Measurements from ENCODE around the gene DTD1. TPM values are rescaled to one million over a fixed set of nuclear protein-coding genes. Genes with fewer than 3 reads are reported as not detected.

The DTD1 gene
- total RNA-seq, 1 experiment from 2014 or later: 16.6 TPM

DNA sequence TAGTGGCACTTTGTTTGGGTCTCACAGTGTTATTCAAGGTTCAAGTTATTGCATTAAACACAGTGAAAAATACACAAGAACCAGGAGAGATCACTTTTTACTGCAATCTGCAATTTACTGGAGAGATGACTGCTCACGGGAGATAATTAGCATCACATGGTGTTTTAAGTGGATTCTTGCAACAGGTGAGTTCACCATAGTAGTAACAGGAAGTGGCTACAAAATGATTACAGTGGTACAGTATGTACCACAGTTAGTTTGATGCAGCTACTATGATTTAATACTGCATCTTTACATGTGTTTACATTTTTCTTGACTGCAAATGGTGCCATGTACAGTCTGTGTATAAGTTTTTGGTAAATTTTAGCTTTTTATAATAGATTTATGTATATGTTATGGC lies 129.2 kb downstream of the DTD1 start:
- no peaks in the 10 kb centered on the region for H3K9me3 ChIP-seq (ENCODE audit: low read depth, low read length, poor library complexity, severe bottlenecking)
- ChIA-PET CTCF (no interaction called here), POLR2A (ENCODE audit: low non-redundant PET) (no interaction called here)
- no peak for TF ChIP-seq EZH2 (IDR thresholded peaks at IDR 0.05; ENCODE audit: borderline replicate concordance, low read depth, low read length, poor library complexity, severe bottlenecking)
- no peak for TF ChIP-seq CTCF (conservative IDR thresholded peaks at IDR 0.05; ENCODE audit: low read depth, low read length)
- intact Hi-C loops (cut with micrococcal nuclease; ENCODE audit: unreplicated experiment): no loop called here
- H3K4me3 ChIP-seq (ENCODE audit: low read depth, low read length, poor library complexity, severe bottlenecking): no peak overlapping the region
- no TSS peak for BruUV-seq (replicated peaks)
- no peak overlapping the region for H3K27ac ChIP-seq (ENCODE audit: low read depth, low read length, poor library complexity, severe bottlenecking)
- no peaks in the 10 kb centered on the region for H3K27me3 ChIP-seq (replicated peaks; ENCODE audit: insufficient read depth, low read depth, low read length, poor library complexity)
- H3K36me3 ChIP-seq (ENCODE audit: insufficient read depth, low read length, poor library complexity, severe bottlenecking): no peaks in the 10 kb centered on the region
- no peaks in the 10 kb centered on the region for H3K4me1 ChIP-seq (ENCODE audit: insufficient read depth, low read length, poor library complexity, severe bottlenecking)
- no peak for DNase-seq (ENCODE audit: low spot score)

- intact Hi-C loops (cut with micrococcal nuclease; ENCODE audit: unreplicated experiment): no loop called here
- H3K4me1 ChIP-seq (ENCODE audit: insufficient read depth, low read length, poor library complexity, severe bottlenecking): no peaks in the 10 kb centered on the region
- BruUV-seq (replicated peaks): no TSS peak
- H3K36me3 ChIP-seq (ENCODE audit: insufficient read depth, low read length, poor library complexity, severe bottlenecking): no peaks in the 10 kb centered on the region
- 0 out of 2 replicates have a peak, but pooled peaks have one; percentile 12 for TF ChIP-seq CTCF (conservative IDR thresholded peaks at IDR 0.05; ENCODE audit: low read depth, low read length)
- no peak for TF ChIP-seq EZH2 (IDR thresholded peaks at IDR 0.05; ENCODE audit: borderline replicate concordance, low read depth, low read length, poor library complexity, severe bottlenecking)
- no peak overlapping the region for H3K27ac ChIP-seq (ENCODE audit: low read depth, low read length, poor library complexity, severe bottlenecking)
- H3K4me3 ChIP-seq (ENCODE audit: low read depth, low read length, poor library complexity, severe bottlenecking): no peak overlapping the region
- CTCF ChIA-PET: no interaction called here
- no peaks in the 10 kb centered on the region for H3K9me3 ChIP-seq (ENCODE audit: low read depth, low read length, poor library complexity, severe bottlenecking)
- no peaks in the 10 kb centered on the region for H3K27me3 ChIP-seq (replicated peaks; ENCODE audit: insufficient read depth, low read depth, low read length, poor library complexity)
- POLR2A ChIA-PET (ENCODE audit: low non-redundant PET): no interaction called here
- no peak for DNase-seq (ENCODE audit: low spot score)
Observed at GRCh38 chr20:18718129-18718528, 130.3 kb downstream of the DTD1 start.

DNA sequence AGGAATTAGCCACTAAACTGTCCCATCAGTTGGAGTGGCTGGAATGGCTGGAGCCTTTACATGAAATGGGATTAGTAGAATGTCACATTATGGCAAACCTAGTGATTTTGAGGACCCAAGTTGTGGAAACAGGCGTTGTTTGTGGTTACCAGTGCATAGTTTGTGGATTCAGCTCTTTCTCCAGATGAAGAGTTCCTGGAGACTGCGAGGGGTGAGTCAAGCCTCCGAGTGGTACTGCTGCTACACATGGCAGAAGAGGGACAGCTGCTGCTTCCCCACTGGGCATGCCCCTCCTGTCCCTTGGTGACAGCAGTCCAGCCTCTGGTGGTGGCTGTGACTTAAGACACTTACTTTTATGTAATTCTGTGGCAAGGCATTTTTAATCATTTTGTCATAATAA lies 131.6 kb downstream of the DTD1 start:
- DNase-seq (ENCODE audit: low spot score): no peak
- Histone ChIP-seq H3K27me3 (replicated peaks; ENCODE audit: insufficient read depth, low read depth, low read length, poor library complexity) (peaks cover 12% of the 10 kb centered on the region), H3K4me3 (ENCODE audit: low read depth, low read length, poor library complexity, severe bottlenecking) (no peak overlapping the region), H3K36me3 (ENCODE audit: insufficient read depth, low read length, poor library complexity, severe bottlenecking) (no peaks in the 10 kb centered on the region), H3K4me1 (ENCODE audit: insufficient read depth, low read length, poor library complexity, severe bottlenecking) (no peaks in the 10 kb centered on the region), H3K27ac (ENCODE audit: low read depth, low read length, poor library complexity, severe bottlenecking) (no peak overlapping the region), H3K9me3 (ENCODE audit: low read depth, low read length, poor library complexity, severe bottlenecking) (no peaks in the 10 kb centered on the region)
- TF ChIP-seq EZH2 (IDR thresholded peaks at IDR 0.05; ENCODE audit: borderline replicate concordance, low read depth, low read length, poor library complexity, severe bottlenecking): no peak
- POLR2A ChIA-PET (ENCODE audit: low non-redundant PET): no interaction called here
- intact Hi-C loops (cut with micrococcal nuclease; ENCODE audit: unreplicated experiment): no loop called here
- CTCF ChIA-PET: no interaction called here
- no TSS peak for BruUV-seq (replicated peaks)

DNA sequence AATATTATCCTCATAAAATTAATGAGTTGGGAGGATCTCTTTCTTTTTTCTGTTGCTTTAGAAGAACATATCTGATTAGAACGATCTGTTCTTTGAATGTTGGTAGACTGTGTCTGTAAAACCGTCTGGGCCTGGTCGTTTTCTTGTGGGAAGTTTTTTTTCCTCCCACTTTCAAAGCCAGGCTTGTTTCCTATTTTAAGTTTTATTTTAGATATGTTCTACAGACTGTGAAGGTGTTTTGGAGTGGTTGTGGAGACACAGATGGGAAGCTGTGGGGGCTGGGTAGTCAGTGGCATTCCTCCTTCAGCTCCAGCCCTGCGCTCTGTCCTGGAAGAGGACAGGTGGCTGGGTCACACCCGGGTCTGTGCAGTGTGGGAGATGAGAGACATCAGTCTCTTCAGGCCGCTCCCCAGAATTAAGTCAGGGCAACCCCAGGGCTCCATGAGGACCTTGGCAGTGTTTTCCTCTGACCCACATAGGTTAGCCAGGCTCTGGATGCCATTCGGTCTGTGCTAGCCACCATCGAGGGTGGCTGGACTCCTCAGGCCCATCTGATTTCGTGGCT lies 133.8 kb downstream of the DTD1 start:
- POLR2A ChIA-PET (ENCODE audit: low non-redundant PET): no interaction called here
- DNase-seq (ENCODE audit: low spot score): no peak
- no peak overlapping the region for H3K4me3 ChIP-seq (ENCODE audit: low read depth, low read length, poor library complexity, severe bottlenecking)
- H3K27ac ChIP-seq (ENCODE audit: low read depth, low read length, poor library complexity, severe bottlenecking): no peak overlapping the region
- H3K27me3 ChIP-seq (replicated peaks; ENCODE audit: insufficient read depth, low read depth, low read length, poor library complexity): peaks cover 21% of the 10 kb centered on the region
- intact Hi-C loops (cut with micrococcal nuclease; ENCODE audit: unreplicated experiment): no loop called here
- TF ChIP-seq EZH2 (IDR thresholded peaks at IDR 0.05; ENCODE audit: borderline replicate concordance, low read depth, low read length, poor library complexity, severe bottlenecking): no peak
- no peak for TF ChIP-seq CTCF (conservative IDR thresholded peaks at IDR 0.05; ENCODE audit: low read depth, low read length)
- no peaks in the 10 kb centered on the region for H3K36me3 ChIP-seq (ENCODE audit: insufficient read depth, low read length, poor library complexity, severe bottlenecking)
- no peaks in the 10 kb centered on the region for H3K4me1 ChIP-seq (ENCODE audit: insufficient read depth, low read length, poor library complexity, severe bottlenecking)
- CTCF ChIA-PET: no interaction called here
- H3K9me3 ChIP-seq (ENCODE audit: low read depth, low read length, poor library complexity, severe bottlenecking): no peaks in the 10 kb centered on the region
- BruUV-seq (replicated peaks): no TSS peak

Measured in A673 (cell line).